SK-N-SH treated with all-trans-retinoic acid at 6 μM for 48 hours (cell line): ENCODE data around the gene ADAMTS18.

ENCODE experiments used
- ESRRG ChIP-seq: fragments of 250-450 bp; sonication (Bioruptor Pico); IDR thresholded peaks from 2 replicates; pipeline ENCODE4 v1.6.1; 2021; ENCODE audit warnings: mild to moderate bottlenecking
- GLIS3 ChIP-seq: fragments of 250-450 bp; sonication (Bioruptor Pico); IDR thresholded peaks from 2 replicates; pipeline ENCODE4 v1.5.0; 2020; ENCODE audit warnings: mild to moderate bottlenecking, moderate library complexity
- OSR1 ChIP-seq: fragments of 250-450 bp; sonication (Bioruptor Pico); IDR thresholded peaks from 2 replicates; pipeline ENCODE4 v1.8.0; 2022; ENCODE audit warnings: moderate library complexity, mild to moderate bottlenecking, inconsistent platforms
- RARB ChIP-seq: fragments of 250-450 bp; sonication (Bioruptor Pico); IDR thresholded peaks from 2 replicates; pipeline ENCODE4 v1.8.0; 2021; ENCODE audit warnings: mild to moderate bottlenecking, moderate library complexity
- TF ChIP-seq, protein P1 (sequence below): fragments of 250-450 bp; sonication (Bioruptor Pico); IDR thresholded peaks from 2 replicates; pipeline ENCODE4 v1.8.0; 2020; ENCODE audit warnings: mild to moderate bottlenecking, moderate library complexity, borderline replicate concordance

DNA sequence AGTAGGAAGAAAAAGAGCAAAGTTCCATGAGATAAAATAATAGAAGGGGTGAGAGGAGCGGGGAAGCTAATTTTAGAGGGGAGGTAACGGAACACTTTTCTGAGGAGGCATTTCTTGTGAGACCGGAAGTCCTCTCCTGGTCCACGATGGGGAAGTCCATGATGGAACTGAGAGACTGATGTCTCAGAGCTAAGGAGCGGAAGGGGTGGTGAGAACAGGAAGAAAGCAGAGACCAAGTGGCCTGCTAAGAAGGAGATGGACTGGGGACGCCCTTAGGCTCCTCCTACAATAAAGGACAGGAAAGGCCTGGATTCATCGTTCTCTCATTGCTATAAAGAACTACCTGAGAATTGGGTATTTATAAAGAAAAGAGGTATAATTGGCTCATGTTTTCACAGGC, 59.4 kb downstream of the ADAMTS18 start:
- TF ChIP-seq RARB (CRISPR knock-in tag) (no peak), GLIS3 (no peak), OSR1 (CRISPR knock-in tag) (no peak), ESRRG (CRISPR knock-in tag) (no peak)
- TF ChIP-seq, protein P1, sequence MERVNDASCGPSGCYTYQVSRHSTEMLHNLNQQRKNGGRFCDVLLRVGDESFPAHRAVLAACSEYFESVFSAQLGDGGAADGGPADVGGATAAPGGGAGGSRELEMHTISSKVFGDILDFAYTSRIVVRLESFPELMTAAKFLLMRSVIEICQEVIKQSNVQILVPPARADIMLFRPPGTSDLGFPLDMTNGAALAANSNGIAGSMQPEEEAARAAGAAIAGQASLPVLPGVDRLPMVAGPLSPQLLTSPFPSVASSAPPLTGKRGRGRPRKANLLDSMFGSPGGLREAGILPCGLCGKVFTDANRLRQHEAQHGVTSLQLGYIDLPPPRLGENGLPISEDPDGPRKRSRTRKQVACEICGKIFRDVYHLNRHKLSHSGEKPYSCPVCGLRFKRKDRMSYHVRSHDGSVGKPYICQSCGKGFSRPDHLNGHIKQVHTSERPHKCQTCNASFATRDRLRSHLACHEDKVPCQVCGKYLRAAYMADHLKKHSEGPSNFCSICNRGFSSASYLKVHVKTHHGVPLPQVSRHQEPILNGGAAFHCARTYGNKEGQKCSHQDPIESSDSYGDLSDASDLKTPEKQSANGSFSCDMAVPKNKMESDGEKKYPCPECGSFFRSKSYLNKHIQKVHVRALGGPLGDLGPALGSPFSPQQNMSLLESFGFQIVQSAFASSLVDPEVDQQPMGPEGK, result no peak
